GM18508 (cell line): ENCODE results near the gene ATG13.
"Not testable (repeated sequence)": the region's sequence is repeated elsewhere in the genome, so short reads cannot be mapped to it uniquely, and the experiment has no call there.

ENCODE experiments used
- ATAC-seq: cut with Tn5 transposase; IDR thresholded peaks from one replicate; pipeline ENCODE4 v1.9.1; 2021; ENCODE audit warnings: moderate number of reproducible peaks; ENCODE audit not compliant: insufficient read depth, unreplicated experiment

ATG13 gene

GRCh38 chr11:46694072-46694471 lies 76.7 kb downstream of the ATG13 start:
- no peak for ATAC-seq

GRCh38 chr11:46694607-46695006 lies 77.3 kb downstream of the ATG13 start:
- no peak for ATAC-seq

- no peak for ATAC-seq
These were observed 78.2 kb downstream of the ATG13 start for GRCh38 chr11:46695345-46696211.

- no peak for ATAC-seq
These were observed 78.8 kb downstream of the ATG13 start for GRCh38 chr11:46696212-46696558.

GRCh38 chr11:46697303-46697702 lies 80.0 kb downstream of the ATG13 start:
- ATAC-seq, result no peak

GRCh38 chr11:46697723-46698122 lies 80.4 kb downstream of the ATG13 start:
- no peak for ATAC-seq

GRCh38 chr11:46698597-46698996 lies 81.2 kb downstream of the ATG13 start:
- ATAC-seq, result no peak

GRCh38 chr11:46700241-46701077 lies 83.1 kb downstream of the ATG13 start, which contains the start of the genes ARHGAP1 and ZNF408:
Gene ARHGAP1 (minus strand): TSS chr11:46700619. CDS start chr11:46696107, 4,512 bp downstream.
Gene ZNF408 (plus strand): TSS chr11:46701031. CDS start chr11:46701048, 17 bp downstream.
- ATAC-seq, result peak; percentile 66

- ATAC-seq, result no peak
These were observed 83.8 kb downstream of the ATG13 start for GRCh38 chr11:46701078-46701654.

GRCh38 chr11:46705070-46705688 lies 87.8 kb downstream of the ATG13 start:
- no peak for ATAC-seq

- no peak for ATAC-seq
These were observed 89.5 kb downstream of the ATG13 start for GRCh38 chr11:46706886-46707285.

GRCh38 chr11:46709351-46709750 lies 92.0 kb downstream of the ATG13 start:
- ATAC-seq, result not testable (repeated sequence)

- no peak for ATAC-seq
These were observed 93.5 kb downstream of the ATG13 start for GRCh38 chr11:46710821-46711269.

- no peak for ATAC-seq
These were observed 94.0 kb downstream of the ATG13 start for GRCh38 chr11:46711303-46711702.

- ATAC-seq, result no peak
These were observed 95.7 kb downstream of the ATG13 start for GRCh38 chr11:46712874-46713576.

- ATAC-seq, result not testable (repeated sequence)
These were observed 100.4 kb downstream of the ATG13 start for GRCh38 chr11:46717825-46718154.

- no peak for ATAC-seq
These were observed 101.0 kb downstream of the ATG13 start for GRCh38 chr11:46718155-46719019.

- ATAC-seq, result no peak
These were observed 101.7 kb downstream of the ATG13 start, which contains the start of gene F2 for GRCh38 chr11:46719048-46719542. Gene F2 (plus strand): TSS chr11:46719213. CDS start chr11:46719236, 23 bp downstream.
